Iris pigment epithelial cell (primary cell): ENCODE measurements around the gene REEP6.
A peak's percentile ranks its signal among the peaks of the same experiment; 100 is the strongest.
"Not testable (repeated sequence)": the region's sequence is repeated elsewhere in the genome, so short reads cannot be mapped to it uniquely, and the experiment has no call there.

Experiments used
- DNase-seq: peaks from one replicate; pipeline ENCODE4 v3.0.0-alpha.2; 2011; ENCODE audit warnings: low read depth

REEP6 gene

DNA sequence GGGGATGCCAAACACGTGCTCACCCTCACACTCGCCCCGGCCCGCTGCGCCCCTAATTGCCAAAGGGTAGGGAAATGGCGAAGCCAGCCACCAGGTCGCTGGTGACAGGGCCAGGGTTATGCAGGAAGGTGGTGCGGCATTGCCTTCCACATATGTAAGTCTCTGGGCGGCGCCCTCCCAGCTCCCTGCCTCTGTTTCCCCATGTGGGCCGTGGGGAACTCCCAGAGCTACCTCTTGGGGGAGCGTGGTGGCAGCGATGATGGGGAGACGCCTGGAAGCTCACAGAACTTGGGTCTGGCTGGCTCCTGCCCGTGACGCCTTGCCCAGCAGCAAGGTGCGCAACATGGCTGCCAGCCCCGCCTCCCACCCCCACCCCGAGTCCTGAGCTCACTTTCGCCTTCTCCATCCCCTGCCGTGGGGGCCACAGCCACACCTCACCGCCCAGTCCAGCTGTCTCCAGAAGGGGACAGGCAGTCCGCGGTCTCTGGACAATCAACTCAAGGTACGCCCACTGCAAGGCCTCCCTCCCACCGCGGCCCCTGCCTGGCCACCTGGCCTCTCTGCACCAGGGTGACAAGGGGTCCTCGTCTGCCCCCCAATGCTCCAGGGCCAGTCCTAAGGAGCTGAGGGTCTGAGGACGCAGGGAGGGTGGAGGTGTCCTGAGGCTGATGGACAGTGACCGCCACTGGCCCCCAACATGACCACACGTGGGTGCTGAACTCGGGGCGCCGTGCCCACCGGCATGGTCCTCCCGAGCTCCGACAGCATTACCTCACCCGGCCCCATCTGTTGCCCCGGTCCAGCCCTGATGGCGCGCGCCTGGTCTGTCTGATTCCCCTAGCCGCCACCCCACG is 18.5 kb upstream of the REEP6 start:
- no peak for DNase-seq

GRCh38 chr19:1473085-1473851 is 17.7 kb upstream of the REEP6 start:
- no peak for DNase-seq

- DNase-seq = no peak
These were observed 16.8 kb upstream of the REEP6 start for GRCh38 chr19:1474011-1474764.

DNA sequence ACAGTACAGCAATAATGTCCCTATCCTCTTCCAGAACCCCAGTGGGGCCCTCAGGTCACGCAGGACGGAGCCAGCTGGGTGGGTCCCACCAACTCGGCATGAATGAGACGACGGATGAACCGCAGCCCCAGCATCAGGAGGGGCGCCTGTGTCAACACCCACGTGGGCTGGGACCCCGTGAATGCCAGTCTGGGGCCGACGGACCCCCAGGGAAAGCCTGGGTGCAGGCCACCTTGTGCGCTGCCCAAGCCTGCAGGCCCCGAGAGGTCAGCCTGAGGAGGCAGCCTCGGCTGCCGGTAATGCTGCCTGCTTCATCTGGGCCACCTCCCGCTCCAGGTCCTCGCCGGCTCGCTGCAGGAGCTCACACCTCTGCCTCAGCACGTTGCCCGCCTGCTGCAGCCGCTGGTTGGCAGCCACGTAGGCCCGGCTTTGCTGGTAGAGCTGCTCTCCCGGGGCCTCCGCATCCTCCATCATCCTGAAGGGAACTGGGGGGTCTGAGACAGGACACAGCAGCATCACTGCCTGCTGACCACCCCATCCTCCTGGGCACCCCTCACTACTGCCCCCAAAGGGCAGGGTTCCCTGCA is 16.1 kb upstream of the REEP6 start:
- no peak for DNase-seq

- no peak for DNase-seq
These were observed 15.1 kb upstream of the REEP6 start for GRCh38 chr19:1475751-1476437.

DNA sequence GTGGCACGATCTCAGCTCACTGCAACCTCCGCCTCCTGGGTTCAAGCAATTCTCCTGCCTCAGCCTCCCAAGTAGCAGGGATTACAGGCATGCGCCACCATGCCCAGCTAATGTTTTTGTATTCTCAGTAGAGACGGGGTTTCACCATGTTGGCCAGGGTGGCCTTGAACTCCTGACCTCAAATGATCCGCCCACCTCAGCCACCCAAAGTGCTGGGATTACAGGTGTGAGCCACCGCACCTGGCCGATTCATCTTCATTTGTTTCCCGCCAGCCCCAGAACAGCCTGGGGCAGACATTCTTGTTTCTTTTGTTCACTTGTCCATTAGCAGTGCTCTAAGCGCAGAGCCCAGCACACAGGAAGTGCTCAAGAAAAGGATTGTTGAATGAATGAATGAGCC is 13.9 kb upstream of the REEP6 start:
- DNase-seq = not testable (repeated sequence)

- DNase-seq = peak; percentile 94
These were observed 11.9 kb upstream of the REEP6 start, which contains the start of gene C19orf25 for GRCh38 chr19:1478934-1479707. Gene C19orf25, minus strand, starts transcription at chr19:1479215. Its CDS starts 312 bp downstream, at chr19:1478903.

- no peak for DNase-seq
These were observed 9.6 kb upstream of the REEP6 start for GRCh38 chr19:1481224-1481892.

DNA sequence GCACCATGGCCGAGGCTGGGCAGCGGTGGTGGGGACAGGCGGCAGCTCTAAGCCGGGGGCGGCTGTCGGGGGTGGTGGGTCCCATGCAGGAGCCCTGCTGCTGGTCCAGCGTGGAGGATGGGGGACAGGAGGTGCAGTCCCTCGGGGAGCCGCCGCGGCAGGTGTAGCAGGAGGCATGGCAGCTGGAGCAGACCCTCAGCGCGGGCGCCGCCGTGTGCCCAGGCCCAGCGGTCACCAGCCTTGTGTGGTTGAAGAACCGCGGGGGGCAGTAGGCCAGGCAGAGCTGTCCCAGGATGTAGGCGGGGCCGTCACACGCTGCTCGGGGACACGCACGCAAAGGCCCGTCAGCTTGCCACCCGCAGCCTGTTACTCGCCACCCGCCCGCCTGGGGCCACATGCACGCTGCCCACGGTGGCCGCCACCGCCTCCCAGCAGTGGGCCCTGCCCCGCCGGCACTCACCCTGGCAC is 9.1 kb upstream of the REEP6 start:
- no peak for DNase-seq

- no peak for DNase-seq
These were observed 8.4 kb upstream of the REEP6 start for GRCh38 chr19:1482361-1483130.

DNA sequence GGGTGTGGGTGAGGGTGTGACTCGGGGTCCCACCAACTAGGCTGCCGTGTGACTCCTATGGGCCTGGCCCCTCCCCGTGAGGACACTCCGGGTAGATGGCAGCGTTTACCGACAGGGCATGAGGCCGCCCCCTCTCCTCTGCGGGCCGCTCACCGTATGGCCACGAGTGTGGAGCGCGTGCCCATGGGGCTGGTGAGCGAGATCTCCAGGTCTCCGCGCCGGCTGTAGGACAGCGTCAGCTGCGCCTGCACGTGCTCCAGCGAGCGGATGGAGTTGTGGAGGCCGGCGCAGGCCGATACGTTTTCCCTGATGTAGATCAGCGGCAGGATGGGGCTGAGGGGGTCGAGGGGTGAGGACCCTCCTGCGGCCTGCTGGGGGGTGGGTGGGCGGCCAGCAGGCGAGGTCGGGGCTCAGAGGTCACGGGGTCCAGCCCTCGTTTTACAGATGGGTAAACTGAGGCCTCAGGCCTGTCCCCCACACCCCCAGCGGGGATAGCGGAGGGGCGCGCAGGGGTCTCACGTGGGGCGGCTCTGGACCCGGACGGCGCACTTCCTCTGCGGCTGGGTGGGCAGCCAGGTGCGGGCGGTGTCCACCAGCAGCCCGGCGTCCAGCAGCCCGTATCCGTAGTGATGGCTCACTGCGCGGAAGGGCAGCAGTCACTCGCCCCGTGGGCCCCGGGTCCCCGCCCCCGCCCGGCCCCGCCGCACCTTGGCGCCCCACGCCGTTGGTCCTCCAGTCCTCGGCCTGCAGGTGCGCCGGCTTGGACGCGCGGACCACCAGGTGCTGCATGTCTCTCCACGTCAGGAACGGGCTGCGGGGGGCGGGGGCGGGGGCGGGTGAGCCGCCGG is 7.6 kb upstream of the REEP6 start:
- no peak for DNase-seq

DNA sequence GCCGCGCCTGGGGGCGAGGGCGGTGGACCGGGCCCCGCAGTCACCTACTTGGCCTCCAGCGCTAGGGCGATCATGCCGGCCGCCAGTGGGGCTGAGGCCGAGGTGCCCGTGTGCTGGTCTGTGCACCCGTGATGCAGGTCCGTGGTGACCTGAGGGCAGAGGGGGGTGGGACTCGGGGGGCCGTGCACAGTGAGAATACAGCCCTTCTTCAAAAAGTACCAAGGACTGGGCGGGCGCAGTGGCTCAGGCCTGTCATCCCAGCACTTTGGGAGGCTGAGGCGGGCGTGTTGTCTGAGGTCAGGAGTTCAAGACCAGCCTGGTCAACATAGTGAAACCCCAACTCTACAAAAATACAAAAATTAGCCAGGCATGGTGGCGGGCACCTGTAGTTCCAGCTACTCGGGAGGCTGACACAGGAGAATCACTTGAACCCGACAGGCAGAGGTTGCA is 7.0 kb upstream of the REEP6 start:
- no peak for DNase-seq

DNA sequence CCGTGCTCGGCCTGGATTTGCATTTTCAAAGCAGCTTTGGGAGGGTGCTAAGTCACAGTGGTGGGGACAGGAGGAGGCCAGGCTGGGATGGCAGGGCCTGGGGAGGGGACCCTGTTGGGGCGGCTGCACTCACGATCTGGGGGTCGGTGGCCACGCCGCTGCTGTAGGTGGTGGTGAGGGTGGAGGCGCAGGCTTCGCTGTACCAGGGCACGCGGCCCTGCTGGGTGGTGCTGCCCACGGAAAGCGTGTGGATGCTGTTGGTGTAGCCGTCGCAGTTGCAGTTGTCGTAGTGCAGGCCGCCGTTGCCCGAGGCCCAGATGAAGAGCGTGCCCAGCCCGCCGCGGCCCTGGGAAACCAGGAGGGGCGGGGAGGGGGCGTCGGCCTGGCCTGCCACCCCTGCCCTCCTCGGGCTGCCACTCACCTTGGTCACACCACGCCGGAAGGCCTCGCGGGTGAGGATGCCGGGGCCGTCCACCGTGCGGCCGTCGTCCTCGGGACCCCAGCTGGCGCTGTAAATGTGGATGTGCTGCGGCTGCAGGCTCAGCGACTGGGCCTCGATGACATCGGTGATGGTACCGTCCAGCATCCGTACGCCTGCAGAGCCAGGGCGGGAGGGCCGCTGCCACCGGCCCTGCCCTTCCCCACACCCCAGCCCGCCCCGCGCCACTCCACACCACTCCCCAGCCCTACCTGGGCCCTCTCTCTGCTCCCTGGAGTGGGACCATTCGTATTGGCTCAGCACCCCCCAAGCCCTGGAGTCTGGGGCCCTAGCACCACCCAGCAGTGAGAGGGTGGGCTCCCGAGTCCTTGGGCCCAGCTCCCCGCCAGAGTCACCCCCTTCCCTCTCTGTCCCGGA is 4.0 kb upstream of the REEP6 start:
- DNase-seq = no peak

- no peak for DNase-seq
These were observed 3.3 kb upstream of the REEP6 start for GRCh38 chr19:1487576-1488281.

DNA sequence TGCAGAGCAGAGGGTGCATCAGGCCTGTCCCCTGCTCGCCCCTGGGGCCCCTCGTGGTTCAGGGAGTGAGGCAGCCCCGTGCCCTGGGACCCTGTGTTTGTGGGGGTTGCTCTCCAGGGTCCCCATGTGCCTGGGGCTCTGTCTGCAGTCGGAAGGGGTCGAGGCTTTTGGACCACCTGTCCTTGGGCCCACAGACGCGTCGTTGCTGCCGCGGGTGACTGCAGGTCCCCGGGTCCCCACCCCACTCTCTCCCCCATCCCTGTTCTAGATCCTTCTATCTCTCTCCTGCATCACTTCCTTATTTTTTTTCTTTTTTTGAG is 2.7 kb upstream of the REEP6 start:
- DNase-seq = no peak

GRCh38 chr19:1489463-1490310 is 1.3 kb upstream of the REEP6 start:
- no peak for DNase-seq
